ENCODE measurements around the gene RXFP1.

The RXFP1 gene

DNA sequence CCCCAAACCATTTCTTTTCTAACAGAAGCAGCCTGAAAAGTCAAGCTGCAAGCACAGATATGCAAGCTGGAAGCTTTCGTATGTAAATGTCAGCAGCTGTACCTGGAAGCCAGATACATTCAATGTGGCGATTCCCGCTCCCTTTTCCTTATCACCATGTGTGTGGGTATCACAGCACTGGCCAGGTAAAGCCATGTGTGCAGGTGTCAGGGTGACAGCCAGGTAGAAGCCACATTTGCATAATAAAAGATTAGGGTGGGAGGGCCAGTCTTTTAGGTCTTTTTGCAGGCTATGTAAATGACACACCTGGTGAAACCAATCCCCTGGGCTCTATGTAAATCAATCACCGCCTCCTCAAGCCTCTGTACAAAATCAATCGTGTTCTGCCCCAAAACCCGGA, 50.1 kb downstream of the RXFP1 start:
- Histone ChIP-seq H3K79me2 (ENCODE audit: insufficient read depth, low read length) (no peaks in the 10 kb centered on the region), H3K4me2 (ENCODE audit: low read depth, low read length, poor library complexity, severe bottlenecking) (no peak overlapping the region), H3K4me3 (ENCODE audit: insufficient read depth, low read length, poor library complexity, severe bottlenecking) (no peak overlapping the region), H3K27me3 (ENCODE audit: low read length) (no peaks in the 10 kb centered on the region), H3K9ac (ENCODE audit: low read length) (no peak overlapping the region), H4K20me1 (ENCODE audit: low read depth, low read length) (no peaks in the 10 kb centered on the region), H3K9me3 (ENCODE audit: insufficient read depth, low read length) (no peaks in the 10 kb centered on the region), H3K36me3 (ENCODE audit: low read length) (no peaks in the 10 kb centered on the region), H3K27ac (ENCODE audit: low read depth, low read length) (no peak overlapping the region), H3F3A (ENCODE audit: insufficient read depth) (no peaks in the 10 kb centered on the region), H2AFZ (ENCODE audit: low read depth, low read length, severe bottlenecking) (no peak overlapping the region), H3K9me2 (replicated peaks; ENCODE audit: insufficient read depth, low read length) (no peaks in the 10 kb centered on the region)
- no peak for TF ChIP-seq EZH2phosphoT487 (conservative IDR thresholded peaks at IDR 0.05; ENCODE audit: low read length)
- no peak for TF ChIP-seq CTCF (IDR thresholded peaks at IDR 0.05; ENCODE audit: insufficient read depth, low read length, poor library complexity, severe bottlenecking)

DNA sequence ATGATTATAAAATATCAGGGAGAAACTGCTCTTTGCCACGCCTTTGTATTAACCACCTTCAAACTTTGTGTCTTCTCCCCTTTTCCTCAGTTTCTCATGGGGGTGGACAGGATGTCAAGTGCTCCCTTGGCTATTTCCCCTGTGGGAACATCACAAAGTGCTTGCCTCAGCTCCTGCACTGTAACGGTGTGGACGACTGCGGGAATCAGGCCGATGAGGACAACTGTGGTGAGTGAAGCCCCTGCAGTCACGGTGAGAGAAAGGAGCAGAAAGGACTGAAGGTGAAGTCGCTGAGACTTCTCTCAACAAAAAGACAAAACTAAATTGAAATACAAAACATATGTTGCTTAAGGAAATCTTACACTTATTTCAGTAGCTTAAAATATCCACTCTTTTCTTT, 50.9 kb downstream of the RXFP1 start:
- H3F3A ChIP-seq (ENCODE audit: insufficient read depth): no peaks in the 10 kb centered on the region
- no peaks in the 10 kb centered on the region for H3K36me3 ChIP-seq (ENCODE audit: low read length)
- H3K9me3 ChIP-seq (ENCODE audit: insufficient read depth, low read length): no peaks in the 10 kb centered on the region
- no peak overlapping the region for H2AFZ ChIP-seq (ENCODE audit: low read depth, low read length, severe bottlenecking)
- no peaks in the 10 kb centered on the region for H3K79me2 ChIP-seq (ENCODE audit: insufficient read depth, low read length)
- no peaks in the 10 kb centered on the region for H4K20me1 ChIP-seq (ENCODE audit: low read depth, low read length)
- H3K9ac ChIP-seq (ENCODE audit: low read length): no peak overlapping the region
- no peak overlapping the region for H3K4me3 ChIP-seq (ENCODE audit: insufficient read depth, low read length, poor library complexity, severe bottlenecking)
- H3K9me2 ChIP-seq (replicated peaks; ENCODE audit: insufficient read depth, low read length): no peaks in the 10 kb centered on the region
- no peaks in the 10 kb centered on the region for H3K27me3 ChIP-seq (ENCODE audit: low read length)
- H3K4me2 ChIP-seq (ENCODE audit: low read depth, low read length, poor library complexity, severe bottlenecking): no peak overlapping the region
- H3K27ac ChIP-seq (ENCODE audit: low read depth, low read length): no peak overlapping the region
- TF ChIP-seq EZH2phosphoT487 (conservative IDR thresholded peaks at IDR 0.05; ENCODE audit: low read length): no peak

DNA sequence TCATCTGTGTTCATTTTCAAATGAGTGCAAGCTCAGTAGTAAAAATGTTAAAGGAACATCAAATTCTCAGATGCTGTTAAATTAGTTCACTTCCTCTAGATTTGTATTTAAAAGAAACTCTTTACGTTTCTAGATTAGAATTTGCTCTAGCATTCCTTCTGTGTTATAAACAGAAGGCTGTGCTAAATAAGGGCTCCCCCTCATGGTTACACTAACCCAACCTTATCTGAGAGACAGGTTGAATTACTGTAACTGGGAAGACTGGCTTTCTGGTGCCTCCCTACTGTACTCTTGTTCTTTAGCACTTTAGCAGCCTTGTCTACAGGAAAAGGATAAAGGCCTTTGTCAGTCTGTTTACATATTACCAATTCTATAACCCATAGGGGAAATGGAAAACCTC, 56.8 kb downstream of the RXFP1 start:
- Histone ChIP-seq H3K4me2 (ENCODE audit: low read depth, low read length, poor library complexity, severe bottlenecking) (no peak overlapping the region), H3K36me3 (ENCODE audit: low read length) (no peaks in the 10 kb centered on the region), H3K9ac (ENCODE audit: low read length) (no peak overlapping the region), H3K9me2 (replicated peaks; ENCODE audit: insufficient read depth, low read length) (no peaks in the 10 kb centered on the region), H3F3A (ENCODE audit: insufficient read depth) (no peaks in the 10 kb centered on the region), H3K79me2 (ENCODE audit: insufficient read depth, low read length) (no peaks in the 10 kb centered on the region), H4K20me1 (ENCODE audit: low read depth, low read length) (no peaks in the 10 kb centered on the region), H3K27me3 (ENCODE audit: low read length) (no peaks in the 10 kb centered on the region), H3K4me3 (ENCODE audit: insufficient read depth, low read length, poor library complexity, severe bottlenecking) (no peak overlapping the region), H3K27ac (ENCODE audit: low read depth, low read length) (no peak overlapping the region), H3K9me3 (ENCODE audit: insufficient read depth, low read length) (no peaks in the 10 kb centered on the region), H2AFZ (ENCODE audit: low read depth, low read length, severe bottlenecking) (no peak overlapping the region)
- TF ChIP-seq CTCF (IDR thresholded peaks at IDR 0.05; ENCODE audit: insufficient read depth, low read length, poor library complexity, severe bottlenecking): no peak
- TF ChIP-seq EZH2phosphoT487 (conservative IDR thresholded peaks at IDR 0.05; ENCODE audit: low read length): no peak

GRCh38 chr4:158580064-158580463, 58.4 kb downstream of the RXFP1 start:
- Histone ChIP-seq H3K9me2 (replicated peaks; ENCODE audit: insufficient read depth, low read length) (no peaks in the 10 kb centered on the region), H4K20me1 (ENCODE audit: low read depth, low read length) (no peaks in the 10 kb centered on the region), H2AFZ (ENCODE audit: low read depth, low read length, severe bottlenecking) (no peak overlapping the region), H3K27me3 (ENCODE audit: low read length) (no peaks in the 10 kb centered on the region), H3K27ac (ENCODE audit: low read depth, low read length) (no peak overlapping the region), H3K4me2 (ENCODE audit: low read depth, low read length, poor library complexity, severe bottlenecking) (no peak overlapping the region), H3K36me3 (ENCODE audit: low read length) (no peaks in the 10 kb centered on the region), H3F3A (ENCODE audit: insufficient read depth) (no peaks in the 10 kb centered on the region), H3K9me3 (ENCODE audit: insufficient read depth, low read length) (no peaks in the 10 kb centered on the region), H3K79me2 (ENCODE audit: insufficient read depth, low read length) (no peaks in the 10 kb centered on the region), H3K4me3 (ENCODE audit: insufficient read depth, low read length, poor library complexity, severe bottlenecking) (no peak overlapping the region), H3K9ac (ENCODE audit: low read length) (no peak overlapping the region)
- TF ChIP-seq EZH2phosphoT487 (conservative IDR thresholded peaks at IDR 0.05; ENCODE audit: low read length) (no peak), CTCF (IDR thresholded peaks at IDR 0.05; ENCODE audit: insufficient read depth, low read length, poor library complexity, severe bottlenecking) (no peak)

All from SU-DHL-6 (cell line).